Activated naive CD8-positive, alpha-beta T cell treated with anti-CD3 and anti-CD28 coated beads, Interleukin-2, amount 50 U/mL, for 16 hours (primary cell): Measurements from ENCODE around the gene ARHGAP15.

Experiments
- DNase-seq: peaks from one replicate; pipeline ENCODE4 v3.0.0-alpha.2; 2020; ENCODE audit warnings: low read depth, low spot score

ARHGAP15 gene

GRCh38 chr2:143452817-143453451 is 323.7 kb downstream of the ARHGAP15 start:
- DNase-seq, result no peak

GRCh38 chr2:143453981-143454511 is 324.8 kb downstream of the ARHGAP15 start:
- DNase-seq, result no peak

GRCh38 chr2:143455317-143455716 is 326.1 kb downstream of the ARHGAP15 start:
- no peak for DNase-seq

GRCh38 chr2:143458258-143459190 is 329.3 kb downstream of the ARHGAP15 start:
- DNase-seq, result no peak

- DNase-seq, result no peak
Measured at GRCh38 chr2:143460382-143460781, 331.2 kb downstream of the ARHGAP15 start.

- no peak for DNase-seq
Measured at GRCh38 chr2:143463719-143464118, 334.5 kb downstream of the ARHGAP15 start.

GRCh38 chr2:143466391-143466790 is 337.2 kb downstream of the ARHGAP15 start:
- no peak for DNase-seq

GRCh38 chr2:143467011-143467410 is 337.8 kb downstream of the ARHGAP15 start:
- no peak for DNase-seq

- DNase-seq, result no peak
Measured at GRCh38 chr2:143468341-143468888, 339.2 kb downstream of the ARHGAP15 start.

- no peak for DNase-seq
Measured at GRCh38 chr2:143469323-143469722, 340.1 kb downstream of the ARHGAP15 start.

- DNase-seq, result no peak
Measured at GRCh38 chr2:143471550-143471949, 342.3 kb downstream of the ARHGAP15 start.

GRCh38 chr2:143473216-143473615 is 344.0 kb downstream of the ARHGAP15 start:
- no peak for DNase-seq

- no peak for DNase-seq
Measured at GRCh38 chr2:143473820-143474219, 344.6 kb downstream of the ARHGAP15 start.

- no peak for DNase-seq
Measured at GRCh38 chr2:143474586-143474985, 345.4 kb downstream of the ARHGAP15 start.

- no peak for DNase-seq
Measured at GRCh38 chr2:143475041-143475776, 346.0 kb downstream of the ARHGAP15 start.

GRCh38 chr2:143476336-143477087 is 347.3 kb downstream of the ARHGAP15 start:
- no peak for DNase-seq

GRCh38 chr2:143477714-143478443 is 348.7 kb downstream of the ARHGAP15 start:
- DNase-seq, result no peak

- no peak for DNase-seq
Measured at GRCh38 chr2:143480086-143480485, 350.9 kb downstream of the ARHGAP15 start.

GRCh38 chr2:143480601-143481236 is 351.5 kb downstream of the ARHGAP15 start:
- DNase-seq, result no peak

GRCh38 chr2:143481237-143481623 is 352.0 kb downstream of the ARHGAP15 start:
- DNase-seq, result no peak
